Measurements from ENCODE around the gene SYTL3. TPM values are rescaled to one million over a fixed set of nuclear protein-coding genes. Genes with fewer than 3 reads are reported as not detected.
A peak's percentile ranks its signal among the peaks of the same experiment; 100 is the strongest.

SYTL3 gene
- total and polyA plus RNA-seq, 3 donors from 2014 or later = 7.0 to 11.0 (median 10.2) TPM

- intact Hi-C loops (cut with DNase I; ENCODE audit: low total_unique reads) = no loop called here
- Histone ChIP-seq H3K27ac (peak overlapping the region in 1 of 2 donors; percentile 62), H3K9me3 (no peaks in the 10 kb centered on the region), H3K36me3 (ENCODE audit: low read depth, missing control alignments) (no peaks in the 10 kb centered on the region), H3K4me1 (peaks cover 57% of the 10 kb centered on the region), H3K4me3 (no peak overlapping the region), H3K27me3 (no peaks in the 10 kb centered on the region)
- TF ChIP-seq, protein P1, sequence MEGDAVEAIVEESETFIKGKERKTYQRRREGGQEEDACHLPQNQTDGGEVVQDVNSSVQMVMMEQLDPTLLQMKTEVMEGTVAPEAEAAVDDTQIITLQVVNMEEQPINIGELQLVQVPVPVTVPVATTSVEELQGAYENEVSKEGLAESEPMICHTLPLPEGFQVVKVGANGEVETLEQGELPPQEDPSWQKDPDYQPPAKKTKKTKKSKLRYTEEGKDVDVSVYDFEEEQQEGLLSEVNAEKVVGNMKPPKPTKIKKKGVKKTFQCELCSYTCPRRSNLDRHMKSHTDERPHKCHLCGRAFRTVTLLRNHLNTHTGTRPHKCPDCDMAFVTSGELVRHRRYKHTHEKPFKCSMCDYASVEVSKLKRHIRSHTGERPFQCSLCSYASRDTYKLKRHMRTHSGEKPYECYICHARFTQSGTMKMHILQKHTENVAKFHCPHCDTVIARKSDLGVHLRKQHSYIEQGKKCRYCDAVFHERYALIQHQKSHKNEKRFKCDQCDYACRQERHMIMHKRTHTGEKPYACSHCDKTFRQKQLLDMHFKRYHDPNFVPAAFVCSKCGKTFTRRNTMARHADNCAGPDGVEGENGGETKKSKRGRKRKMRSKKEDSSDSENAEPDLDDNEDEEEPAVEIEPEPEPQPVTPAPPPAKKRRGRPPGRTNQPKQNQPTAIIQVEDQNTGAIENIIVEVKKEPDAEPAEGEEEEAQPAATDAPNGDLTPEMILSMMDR (IDR thresholded peaks at IDR 0.05) = no peak
- no peak for TF ChIP-seq POLR2A (IDR thresholded peaks at IDR 0.05)
- 26 to 57% methylated on average over 11 of the region's 11 CpGs for WGBS, 2 donors
- no peak for DNase-seq
These were observed 149.4 kb downstream of the SYTL3 start for GRCh38 chr6:158799051-158799792.

DNA sequence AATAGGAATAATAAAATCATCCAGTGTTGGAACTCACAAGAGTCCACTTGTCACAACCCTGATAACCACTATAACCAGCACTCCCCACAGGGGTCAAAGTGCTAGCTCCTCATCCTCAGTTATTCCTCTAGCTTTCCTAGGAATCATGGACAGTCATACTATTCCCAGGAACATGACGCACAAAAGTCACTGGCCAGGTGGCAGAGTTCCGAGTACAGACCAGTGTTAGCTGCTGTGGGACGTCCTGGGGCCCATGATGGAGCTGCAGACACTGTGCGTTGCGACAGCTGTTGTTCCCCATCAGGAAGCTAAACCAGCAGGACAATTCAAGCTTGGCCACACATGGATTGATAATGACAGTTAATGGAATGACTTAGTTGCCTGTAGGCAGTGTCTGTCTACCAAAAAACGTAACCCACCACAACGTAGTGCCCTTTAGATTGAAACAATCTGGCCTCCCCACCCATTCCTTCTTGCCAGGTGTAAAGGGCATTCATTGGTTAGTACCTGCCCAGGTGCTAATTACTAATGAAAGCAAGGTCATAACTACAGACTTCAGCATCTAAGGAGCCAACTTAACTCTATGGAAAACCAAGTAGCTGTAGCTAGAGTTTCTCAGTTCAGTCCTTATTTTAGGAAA, 151.9 kb downstream of the SYTL3 start:
- no peak for DNase-seq
- TF ChIP-seq POLR2A (IDR thresholded peaks at IDR 0.05) = no peak
- TF ChIP-seq, protein P1 (IDR thresholded peaks at IDR 0.05) = no peak

DNA sequence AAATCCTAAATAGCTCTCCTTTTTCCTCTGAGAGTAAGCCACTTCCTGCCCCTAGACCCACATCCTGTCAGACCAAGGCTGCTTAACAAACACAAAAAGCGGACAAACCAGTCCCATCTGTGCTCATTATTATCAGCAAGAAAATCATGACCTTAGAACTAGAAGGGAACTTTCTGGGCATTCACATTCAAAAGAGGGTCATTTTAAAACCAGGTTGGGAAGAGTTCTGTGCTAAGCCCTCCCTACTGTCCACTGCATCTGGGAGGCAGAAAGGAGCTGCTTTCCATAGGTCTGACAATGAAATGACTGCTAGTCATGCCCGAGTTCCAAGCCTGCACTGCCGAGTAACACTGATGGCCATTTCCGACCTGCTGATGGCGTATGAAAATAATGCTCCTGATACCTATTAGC, 153.9 kb downstream of the SYTL3 start:
- H3K4me3 ChIP-seq = no peak overlapping the region
- intact Hi-C loops (cut with DNase I; ENCODE audit: low total_unique reads) = no loop called here
- H3K4me1 ChIP-seq = peaks cover 56% of the 10 kb centered on the region
- no peaks in the 10 kb centered on the region for H3K9me3 ChIP-seq
- TF ChIP-seq, protein P1 (IDR thresholded peaks at IDR 0.05) = no peak
- no peak for TF ChIP-seq POLR2A (IDR thresholded peaks at IDR 0.05)
- H3K36me3 ChIP-seq (ENCODE audit: low read depth, missing control alignments) = no peaks in the 10 kb centered on the region
- H3K27me3 ChIP-seq = no peaks in the 10 kb centered on the region
- peak overlapping the region; percentile 8 to 26 for H3K27ac ChIP-seq
- no peak for DNase-seq
- WGBS, 2 donors = 30 to 59% methylated on average over 5 of the region's 5 CpGs

More for the DNA sequence above, 151.9 kb downstream of the SYTL3 start:
- intact Hi-C loops (cut with DNase I; ENCODE audit: low total_unique reads) = no loop called here
- Histone ChIP-seq H3K36me3 (ENCODE audit: low read depth, missing control alignments) (no peaks in the 10 kb centered on the region), H3K4me3 (no peak overlapping the region), H3K27me3 (no peaks in the 10 kb centered on the region), H3K9me3 (no peaks in the 10 kb centered on the region), H3K27ac (peak overlapping the region; percentile 22 to 41), H3K4me1 (peaks cover 60% of the 10 kb centered on the region)
- WGBS, 2 donors = 76 to 79% methylated on average over 5 to 7 of the region's 7 CpGs

GRCh38 chr6:158804207-158804606, 154.4 kb downstream of the SYTL3 start:
- TF ChIP-seq POLR2A (IDR thresholded peaks at IDR 0.05) = no peak
- TF ChIP-seq, protein P1 (IDR thresholded peaks at IDR 0.05) = no peak
- Histone ChIP-seq H3K27ac (peak overlapping the region; percentile 8 to 26), H3K9me3 (no peaks in the 10 kb centered on the region), H3K4me3 (no peak overlapping the region), H3K27me3 (no peaks in the 10 kb centered on the region), H3K4me1 (peaks cover 57% of the 10 kb centered on the region), H3K36me3 (ENCODE audit: low read depth, missing control alignments) (no peaks in the 10 kb centered on the region)
- DNase-seq = no peak
- intact Hi-C loops (cut with DNase I; ENCODE audit: low total_unique reads) = no loop called here
